ENCODE results near the gene WWP2. TPM values are rescaled to one million over a fixed set of nuclear protein-coding genes. Genes with fewer than 3 reads are reported as not detected.

WWP2 gene
- total and polyA plus RNA-seq, 7 donors: 12.2 to 26.0 (median 19.0) TPM

- no peak overlapping the region for H3K27ac ChIP-seq
These were observed 173.6 kb downstream of the WWP2 start for GRCh38 chr16:69935740-69936139.

GRCh38 chr16:69936252-69936651 lies 174.1 kb downstream of the WWP2 start:
- DNase-seq (no peak), ATAC-seq (no peak)
- H3K27me3 ChIP-seq (ENCODE audit: insufficient read depth in 3 of 3, low read length in 2 of 3): no peaks in the 10 kb centered on the region
- H3K9me3 ChIP-seq: no peaks in the 10 kb centered on the region
- peaks cover 0 to 98% of the 10 kb centered on the region in 2 donors for H3K36me3 ChIP-seq (ENCODE audit: insufficient read depth in 1 of 2, low read depth in 1 of 2)
- intact Hi-C loops (cut with DNase I): no loop called here
- H3K4me1 ChIP-seq: no peaks in the 10 kb centered on the region
- 93 to 95% (median 93%) methylated on average over 16 of the region's 16 CpGs for WGBS, 3 donors
- no peak overlapping the region for H3K4me3 ChIP-seq
- no peak overlapping the region for H3K27ac ChIP-seq
- TF ChIP-seq, protein P1, sequence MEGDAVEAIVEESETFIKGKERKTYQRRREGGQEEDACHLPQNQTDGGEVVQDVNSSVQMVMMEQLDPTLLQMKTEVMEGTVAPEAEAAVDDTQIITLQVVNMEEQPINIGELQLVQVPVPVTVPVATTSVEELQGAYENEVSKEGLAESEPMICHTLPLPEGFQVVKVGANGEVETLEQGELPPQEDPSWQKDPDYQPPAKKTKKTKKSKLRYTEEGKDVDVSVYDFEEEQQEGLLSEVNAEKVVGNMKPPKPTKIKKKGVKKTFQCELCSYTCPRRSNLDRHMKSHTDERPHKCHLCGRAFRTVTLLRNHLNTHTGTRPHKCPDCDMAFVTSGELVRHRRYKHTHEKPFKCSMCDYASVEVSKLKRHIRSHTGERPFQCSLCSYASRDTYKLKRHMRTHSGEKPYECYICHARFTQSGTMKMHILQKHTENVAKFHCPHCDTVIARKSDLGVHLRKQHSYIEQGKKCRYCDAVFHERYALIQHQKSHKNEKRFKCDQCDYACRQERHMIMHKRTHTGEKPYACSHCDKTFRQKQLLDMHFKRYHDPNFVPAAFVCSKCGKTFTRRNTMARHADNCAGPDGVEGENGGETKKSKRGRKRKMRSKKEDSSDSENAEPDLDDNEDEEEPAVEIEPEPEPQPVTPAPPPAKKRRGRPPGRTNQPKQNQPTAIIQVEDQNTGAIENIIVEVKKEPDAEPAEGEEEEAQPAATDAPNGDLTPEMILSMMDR (IDR thresholded peaks at IDR 0.05): no peak

More at GRCh38 chr16:69935740-69936139, 173.6 kb downstream of the WWP2 start:
- no peaks in the 10 kb centered on the region for H3K4me1 ChIP-seq
- ATAC-seq (peak in 1 of 4 donors; percentile 10), DNase-seq (no peak)
- H3K4me3 ChIP-seq: no peak overlapping the region
- H3K36me3 ChIP-seq (ENCODE audit: insufficient read depth in 1 of 2, low read depth in 1 of 2): peaks cover 0 to 99% of the 10 kb centered on the region in 2 donors
- 89 to 90% (median 89%) methylated on average over 10 of the region's 10 CpGs for WGBS, 3 donors
- intact Hi-C loops (cut with DNase I): no loop called here
- H3K27me3 ChIP-seq (ENCODE audit: insufficient read depth in 3 of 3, low read length in 2 of 3): no peaks in the 10 kb centered on the region
- no peaks in the 10 kb centered on the region for H3K9me3 ChIP-seq
- TF ChIP-seq, protein P1 (IDR thresholded peaks at IDR 0.05): no peak

GRCh38 chr16:69936751-69937211 lies 174.6 kb downstream of the WWP2 start:
- Histone ChIP-seq H3K27ac (no peak overlapping the region), H3K4me1 (no peaks in the 10 kb centered on the region), H3K9me3 (no peaks in the 10 kb centered on the region), H3K4me3 (no peak overlapping the region), H3K27me3 (ENCODE audit: insufficient read depth in 3 of 3, low read length in 2 of 3) (no peaks in the 10 kb centered on the region), H3K36me3 (ENCODE audit: insufficient read depth in 1 of 2, low read depth in 1 of 2) (peaks cover 0 to 97% of the 10 kb centered on the region in 2 donors)
- DNase-seq (no peak), ATAC-seq (no peak)
- WGBS, 3 donors: 94 to 95% (median 95%) methylated on average over 21 of the region's 21 CpGs
- intact Hi-C loops (cut with DNase I): no loop called here
- TF ChIP-seq, protein P1 (IDR thresholded peaks at IDR 0.05): no peak

- TF ChIP-seq, protein P1 (IDR thresholded peaks at IDR 0.05): no peak
- Histone ChIP-seq H3K4me3 (no peak overlapping the region), H3K4me1 (no peaks in the 10 kb centered on the region), H3K27me3 (ENCODE audit: insufficient read depth in 3 of 3, low read length in 2 of 3) (no peaks in the 10 kb centered on the region), H3K36me3 (ENCODE audit: insufficient read depth in 1 of 2, low read depth in 1 of 2) (peaks cover 0 to 90% of the 10 kb centered on the region in 2 donors), H3K27ac (no peak overlapping the region), H3K9me3 (no peaks in the 10 kb centered on the region)
- DNase-seq (no peak), ATAC-seq (no peak)
- intact Hi-C loops (cut with DNase I): no loop called here
- 74 to 84% (median 81%) methylated on average over 16 of the region's 16 CpGs for WGBS, 3 donors
These were observed 175.4 kb downstream of the WWP2 start for GRCh38 chr16:69937465-69937951.

Measured in psoas muscle (tissue), 8 donors.